HG03196 (cell line): ENCODE data around the gene NFE2L3.
"Not testable (repeated sequence)": the region's sequence is repeated elsewhere in the genome, so short reads cannot be mapped to it uniquely, and the experiment has no call there.

ENCODE experiments used
- ATAC-seq: cut with Tn5 transposase; IDR thresholded peaks from one replicate; pipeline ENCODE4 v1.9.1; 2021; ENCODE audit not compliant: unreplicated experiment

The NFE2L3 gene

GRCh38 chr7:26166684-26167266 lies 14.8 kb downstream of the NFE2L3 start:
- peak; percentile 30 for ATAC-seq

- peak; percentile 90 for ATAC-seq
These were observed 15.4 kb downstream of the NFE2L3 start for GRCh38 chr7:26167303-26167934.

GRCh38 chr7:26168458-26169023 lies 16.5 kb downstream of the NFE2L3 start:
- no peak for ATAC-seq

GRCh38 chr7:26169271-26169670 lies 17.3 kb downstream of the NFE2L3 start:
- no peak for ATAC-seq

- ATAC-seq: no peak
These were observed 18.7 kb downstream of the NFE2L3 start for GRCh38 chr7:26170663-26171062.

GRCh38 chr7:26171601-26172000 lies 19.6 kb downstream of the NFE2L3 start:
- ATAC-seq: no peak

- no peak for ATAC-seq
These were observed 20.1 kb downstream of the NFE2L3 start for GRCh38 chr7:26172048-26172447.

GRCh38 chr7:26175903-26176302 lies 23.9 kb downstream of the NFE2L3 start:
- ATAC-seq: not testable (repeated sequence)

- not testable (repeated sequence) for ATAC-seq
These were observed 24.7 kb downstream of the NFE2L3 start for GRCh38 chr7:26176696-26177095.

- not testable (repeated sequence) for ATAC-seq
These were observed 25.3 kb downstream of the NFE2L3 start for GRCh38 chr7:26177269-26177668.

GRCh38 chr7:26178272-26178960 lies 26.4 kb downstream of the NFE2L3 start:
- ATAC-seq: no peak

- ATAC-seq: no peak
These were observed 27.4 kb downstream of the NFE2L3 start for GRCh38 chr7:26179422-26179821.

- no peak for ATAC-seq
These were observed 28.0 kb downstream of the NFE2L3 start for GRCh38 chr7:26179826-26180497.

GRCh38 chr7:26180792-26181198 lies 28.8 kb downstream of the NFE2L3 start:
- ATAC-seq: no peak

GRCh38 chr7:26181474-26182227 lies 29.7 kb downstream of the NFE2L3 start:
- ATAC-seq: no peak

GRCh38 chr7:26182283-26182682 lies 30.3 kb downstream of the NFE2L3 start:
- no peak for ATAC-seq

- no peak for ATAC-seq
These were observed 30.7 kb downstream of the NFE2L3 start for GRCh38 chr7:26182706-26183105.

GRCh38 chr7:26183545-26184280 lies 31.7 kb downstream of the NFE2L3 start:
- ATAC-seq: no peak

GRCh38 chr7:26184281-26185101 lies 32.5 kb downstream of the NFE2L3 start:
- not testable (repeated sequence) for ATAC-seq
